K562 (cell line): ENCODE measurements around the gene LMNTD2. TPM values are rescaled to one million over a fixed set of nuclear protein-coding genes. Genes with fewer than 3 reads are reported as not detected.

Experiments
- ATF6 ChIP-seq: sonication (generic); formaldehyde crosslinking; IDR thresholded peaks from 2 replicates; pipeline ENCODE4 v1.4.0; 2020; ENCODE audit warnings: mild to moderate bottlenecking, missing genetic modification reagents
- CBX5 ChIP-seq: IDR thresholded peaks from 2 replicates; pipeline ENCODE4 v1.6.1; 2014; ENCODE audit warnings: low read depth, borderline replicate concordance
- DACH1 ChIP-seq: fragments of 450-650 bp; IDR thresholded peaks from 2 replicates; pipeline ENCODE4 v1.6.1; 2018; ENCODE audit not compliant: partially characterized antibody
- EGR1 ChIP-seq: fragments of 450-650 bp; conservative IDR thresholded peaks from 2 replicates; pipeline ENCODE4 v1.6.1; 2017; ENCODE audit warnings: mild to moderate bottlenecking
- IRF1 ChIP-seq: sonication (generic); formaldehyde crosslinking; IDR thresholded peaks from 2 replicates; pipeline ENCODE4 v1.8.0; 2022; ENCODE audit warnings: missing genetic modification reagents, mild to moderate bottlenecking, borderline replicate concordance
- IRF2 ChIP-seq: sonication (generic); formaldehyde crosslinking; IDR thresholded peaks from 2 replicates; pipeline ENCODE4 v1.8.1; 2022; ENCODE audit warnings: mild to moderate bottlenecking, missing genetic modification reagents
- MEIS2 ChIP-seq: fragments of 450-650 bp; IDR thresholded peaks from 2 replicates; pipeline ENCODE4 v1.6.1; 2014; ENCODE audit warnings: mild to moderate bottlenecking; ENCODE audit not compliant: partially characterized antibody
- POLR2AphosphoS5 ChIP-seq: IDR thresholded peaks from 2 replicates; pipeline ENCODE4 v1.6.1; 2011; ENCODE audit warnings: mild to moderate bottlenecking, low read depth, low read length, moderate library complexity; ENCODE audit not compliant: control insufficient read depth, insufficient read depth
- PTTG1 ChIP-seq: fragments of 450-650 bp; IDR thresholded peaks from 2 replicates; pipeline ENCODE4 v1.6.1; 2016; ENCODE audit warnings: low read depth, mild to moderate bottlenecking, missing genetic modification characterization, missing compliant biosample characterization
- RB1 ChIP-seq: fragments of 450-650 bp; IDR thresholded peaks from 2 replicates; pipeline ENCODE4 v1.6.1; 2017; ENCODE audit warnings: low read depth, mild to moderate bottlenecking
- RBFOX2 ChIP-seq: fragments of 200-400 bp; formaldehyde crosslinking; IDR thresholded peaks from 2 replicates; pipeline ENCODE4 v1.6.1; 2017; ENCODE audit warnings: low read depth, mild to moderate bottlenecking, low read length, moderate library complexity
- TEAD4 ChIP-seq, 2 experiments: sonication (generic) in 1 of 2; formaldehyde crosslinking in 1 of 2; IDR thresholded peaks; 2 replicates each; pipeline versions ENCODE4 v1.6.1 to v1.8.0; 2012 to 2022; ENCODE audit warnings: borderline replicate concordance in 1 of 2, inconsistent platforms in 1 of 2, low read length in 1 of 2, mild to moderate bottlenecking in 1 of 2, missing genetic modification reagents in 1 of 2
- USF1 ChIP-seq: sonication (generic); formaldehyde crosslinking; IDR thresholded peaks from 2 replicates; pipeline ENCODE4 v1.9.0; 2022; ENCODE audit warnings: mild to moderate bottlenecking, missing genetic modification reagents
- polyA plus RNA-seq, 8 experiments: library from polyadenylated mRNA; depleted of rRNA in 4 of 8; stranded (reverse) in 5 of 8; unstranded in 3 of 8; fragments of >200 nt; fragmentation: Nextera tagmentation in 2 of 8; fragmentation: Illumina TruSeq in 1 of 8; extraction: Ambion mirVana in 2 of 8; extraction: Trizol in 1 of 8; gene quantifications; 2 replicates each; pipeline versions ENCODE4 v1.2.1 to v1.2.3, GENCODE V29; 2011 to 2014; ENCODE audit warnings: inconsistent platforms in 1 of 8, missing spikeins in 1 of 8
- total RNA-seq, 7 experiments: library from RNA; depleted of rRNA in 6 of 7; stranded (reverse); fragments of >200 nt in 6 of 7; fragmentation: Illumina TruSeq in 2 of 7; extraction: Trizol in 2 of 7; gene quantifications; 2 replicates each; pipeline versions ENCODE4 v1.2.1 to v1.2.3, GENCODE V29; 2011 to 2021; ENCODE audit warnings: low replicate concordance in 1 of 7
- TF ChIP-seq, protein P1 (sequence below): fragments of 200-800 bp; sonication (Bioruptor generic); IDR thresholded peaks from 2 replicates; pipeline ENCODE4 v1.6.1; 2016; ENCODE audit warnings: missing genetic modification characterization, missing compliant biosample characterization
- TF ChIP-seq, protein P2 (sequence below), 2 experiments: IDR thresholded peaks; 2 replicates each; pipeline ENCODE4 v1.6.1; 2011; ENCODE audit warnings: borderline replicate concordance in 1 of 2, control low read depth in 1 of 2, low read depth in 1 of 2, low read length in 1 of 2, mild to moderate bottlenecking in 1 of 2, mixed read lengths in 1 of 2, moderate library complexity in 1 of 2; ENCODE audit not compliant: insufficient read depth in 1 of 2, insufficient read length in 1 of 2, poor library complexity in 1 of 2, severe bottlenecking in 1 of 2; ENCODE audit errors: extremely low read depth in 1 of 2

The LMNTD2 gene
- total and polyA plus RNA-seq, 9 of the 15 experiments (the other 6 are each of a cell fraction or from before 2014, with no cell fraction given) = 0.48 to 4.2 (median 1.5) TPM; not detected in 3

DNA sequence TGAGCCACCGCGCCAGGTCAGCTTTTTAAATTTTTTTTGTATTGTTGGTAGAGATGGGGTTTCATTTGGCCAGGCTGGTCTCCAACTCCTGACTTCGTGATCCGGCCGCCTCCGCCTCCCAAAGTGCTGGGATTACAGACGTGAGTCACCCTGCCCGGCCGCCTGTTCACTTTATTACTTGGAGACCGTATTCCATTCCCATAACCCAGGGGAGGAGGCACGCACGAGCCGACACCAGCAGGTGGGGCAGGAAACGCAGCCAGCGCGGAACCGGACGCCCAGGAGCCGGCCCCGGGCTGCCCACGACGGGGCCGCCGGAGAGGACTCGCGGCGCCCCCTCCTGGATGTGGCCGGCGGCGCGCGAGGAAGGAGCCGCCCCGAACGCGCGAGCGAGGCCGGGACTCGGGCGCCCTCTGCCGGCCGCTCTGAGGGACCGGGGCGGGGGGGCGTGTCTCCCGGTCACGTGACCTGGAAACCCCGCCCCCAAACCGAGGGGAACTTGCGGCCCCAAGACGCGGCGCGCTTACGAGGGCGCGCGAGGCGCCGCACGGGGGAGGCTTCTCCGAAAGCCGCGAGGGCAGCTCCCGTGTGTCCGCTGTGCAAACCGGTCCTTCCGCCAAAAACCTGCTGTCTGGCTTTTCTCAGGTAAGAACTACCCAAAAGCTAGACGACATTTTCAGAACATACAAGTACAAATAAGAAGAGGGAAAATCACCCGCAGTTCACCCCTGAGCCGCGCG lies 41.9 kb downstream of the LMNTD2 start (continued):
- TF ChIP-seq, protein P1, sequence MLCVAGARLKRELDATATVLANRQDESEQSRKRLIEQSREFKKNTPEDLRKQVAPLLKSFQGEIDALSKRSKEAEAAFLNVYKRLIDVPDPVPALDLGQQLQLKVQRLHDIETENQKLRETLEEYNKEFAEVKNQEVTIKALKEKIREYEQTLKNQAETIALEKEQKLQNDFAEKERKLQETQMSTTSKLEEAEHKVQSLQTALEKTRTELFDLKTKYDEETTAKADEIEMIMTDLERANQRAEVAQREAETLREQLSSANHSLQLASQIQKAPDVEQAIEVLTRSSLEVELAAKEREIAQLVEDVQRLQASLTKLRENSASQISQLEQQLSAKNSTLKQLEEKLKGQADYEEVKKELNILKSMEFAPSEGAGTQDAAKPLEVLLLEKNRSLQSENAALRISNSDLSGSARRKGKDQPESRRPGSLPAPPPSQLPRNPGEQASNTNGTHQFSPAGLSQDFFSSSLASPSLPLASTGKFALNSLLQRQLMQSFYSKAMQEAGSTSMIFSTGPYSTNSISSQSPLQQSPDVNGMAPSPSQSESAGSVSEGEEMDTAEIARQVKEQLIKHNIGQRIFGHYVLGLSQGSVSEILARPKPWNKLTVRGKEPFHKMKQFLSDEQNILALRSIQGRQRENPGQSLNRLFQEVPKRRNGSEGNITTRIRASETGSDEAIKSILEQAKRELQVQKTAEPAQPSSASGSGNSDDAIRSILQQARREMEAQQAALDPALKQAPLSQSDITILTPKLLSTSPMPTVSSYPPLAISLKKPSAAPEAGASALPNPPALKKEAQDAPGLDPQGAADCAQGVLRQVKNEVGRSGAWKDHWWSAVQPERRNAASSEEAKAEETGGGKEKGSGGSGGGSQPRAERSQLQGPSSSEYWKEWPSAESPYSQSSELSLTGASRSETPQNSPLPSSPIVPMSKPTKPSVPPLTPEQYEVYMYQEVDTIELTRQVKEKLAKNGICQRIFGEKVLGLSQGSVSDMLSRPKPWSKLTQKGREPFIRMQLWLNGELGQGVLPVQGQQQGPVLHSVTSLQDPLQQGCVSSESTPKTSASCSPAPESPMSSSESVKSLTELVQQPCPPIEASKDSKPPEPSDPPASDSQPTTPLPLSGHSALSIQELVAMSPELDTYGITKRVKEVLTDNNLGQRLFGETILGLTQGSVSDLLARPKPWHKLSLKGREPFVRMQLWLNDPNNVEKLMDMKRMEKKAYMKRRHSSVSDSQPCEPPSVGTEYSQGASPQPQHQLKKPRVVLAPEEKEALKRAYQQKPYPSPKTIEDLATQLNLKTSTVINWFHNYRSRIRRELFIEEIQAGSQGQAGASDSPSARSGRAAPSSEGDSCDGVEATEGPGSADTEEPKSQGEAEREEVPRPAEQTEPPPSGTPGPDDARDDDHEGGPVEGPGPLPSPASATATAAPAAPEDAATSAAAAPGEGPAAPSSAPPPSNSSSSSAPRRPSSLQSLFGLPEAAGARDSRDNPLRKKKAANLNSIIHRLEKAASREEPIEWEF (CRISPR knock-in tag) = no peak
- TF ChIP-seq DACH1 = peak; percentile 5
- TF ChIP-seq ATF6 (CRISPR knock-in tag) = peak; percentile 99
- no peak for TF ChIP-seq IRF2 (CRISPR knock-in tag)
- no peak for TF ChIP-seq PTTG1 (tag)
- peak; percentile 61 for TF ChIP-seq EGR1
- TF ChIP-seq, protein P2, sequence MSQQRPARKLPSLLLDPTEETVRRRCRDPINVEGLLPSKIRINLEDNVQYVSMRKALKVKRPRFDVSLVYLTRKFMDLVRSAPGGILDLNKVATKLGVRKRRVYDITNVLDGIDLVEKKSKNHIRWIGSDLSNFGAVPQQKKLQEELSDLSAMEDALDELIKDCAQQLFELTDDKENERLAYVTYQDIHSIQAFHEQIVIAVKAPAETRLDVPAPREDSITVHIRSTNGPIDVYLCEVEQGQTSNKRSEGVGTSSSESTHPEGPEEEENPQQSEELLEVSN (IDR thresholded peaks at IDR 0.05; ENCODE audit: borderline replicate concordance in 1 of 2, extremely low read depth in 1 of 2, insufficient read depth in 1 of 2, insufficient read length in 1 of 2, low read depth in 1 of 2, low read length in 1 of 2, poor library complexity in 1 of 2, severe bottlenecking in 1 of 2) = peak; percentile 97 to 99
- no peak for TF ChIP-seq TEAD4 (IDR thresholded peaks at IDR 0.05; ENCODE audit: low read length)
- no peak for TF ChIP-seq TEAD4 (CRISPR knock-in tag; IDR thresholded peaks at IDR 0.05; ENCODE audit: borderline replicate concordance)
- TF ChIP-seq RB1 = peak; percentile 98
- peak; percentile 23; the same call in 1 of the 2 replicates for TF ChIP-seq IRF1 (CRISPR knock-in tag)
- peak; percentile 93 for TF ChIP-seq USF1 (CRISPR knock-in tag)
- TF ChIP-seq MEIS2 = peak; percentile 2
- 0 out of 2 replicates have a peak, but pooled peaks have one; percentile 54 for TF ChIP-seq CBX5
- 0 out of 2 replicates have a peak, but pooled peaks have one; percentile 16 for TF ChIP-seq POLR2AphosphoS5
- peak; percentile 75 for TF ChIP-seq RBFOX2
